GM18873 (cell line): ENCODE data around the gene YBX1.
"Not testable (repeated sequence)": the region's sequence is repeated elsewhere in the genome, so short reads cannot be mapped to it uniquely, and the experiment has no call there.

ENCODE experiments used
- ATAC-seq: cut with Tn5 transposase; IDR thresholded peaks from one replicate; pipeline ENCODE4 v1.9.1; 2021; ENCODE audit warnings: mild to moderate bottlenecking, moderate library complexity, moderate number of reproducible peaks; ENCODE audit not compliant: unreplicated experiment, low FRiP score

YBX1 gene

DNA sequence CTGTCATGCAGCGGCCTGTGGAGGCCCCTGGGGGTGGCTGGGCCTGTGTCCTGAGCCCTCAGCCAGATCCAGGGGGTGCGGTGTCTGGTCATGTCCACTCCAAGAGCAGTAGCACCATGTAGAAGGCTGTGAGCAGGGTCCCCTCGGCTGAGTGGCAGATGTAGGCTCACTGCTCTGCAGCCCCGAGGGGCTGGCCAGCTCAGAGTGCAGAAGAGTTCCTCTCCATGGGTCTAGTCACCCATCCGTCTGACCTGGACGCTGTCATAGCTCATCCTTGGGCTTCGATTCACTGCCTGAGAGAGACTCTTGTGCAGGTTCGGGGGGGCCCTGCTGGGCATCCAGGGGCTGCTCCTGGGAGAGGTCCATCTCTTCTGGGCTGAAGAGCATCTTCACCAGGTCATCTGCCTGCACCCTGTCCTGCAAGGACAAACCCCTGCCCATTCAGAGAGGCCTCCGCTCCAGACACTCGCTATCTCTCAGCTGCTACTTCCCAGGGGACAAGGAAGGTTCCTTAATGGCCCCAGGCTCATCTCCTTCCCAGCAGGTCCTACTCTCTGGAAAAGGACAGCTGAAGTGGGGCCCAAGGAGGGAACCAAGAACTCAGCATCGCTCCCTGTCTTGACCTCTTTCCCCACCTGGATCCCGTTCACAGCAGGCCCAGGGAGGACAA lies 64.4 kb downstream of the YBX1 start:
- ATAC-seq: no peak

DNA sequence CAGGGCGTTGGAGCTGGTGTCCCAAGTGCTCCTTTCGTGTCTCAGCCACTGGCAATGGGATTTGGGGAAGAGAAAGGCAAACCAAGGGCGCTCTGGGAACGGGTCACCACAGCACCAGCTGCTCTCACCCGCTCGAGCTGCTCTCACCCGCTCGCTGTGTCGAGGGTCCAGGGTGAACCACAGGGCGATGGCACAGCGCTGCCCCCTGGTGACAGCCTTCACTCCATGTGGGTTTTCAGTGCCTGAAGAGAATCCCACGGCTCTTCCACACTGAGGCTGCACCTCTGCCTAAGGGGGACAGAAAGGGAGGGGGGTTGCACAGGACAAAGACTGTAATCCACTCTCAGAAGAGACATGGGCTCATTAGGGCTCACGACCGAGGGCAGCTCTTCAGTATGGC lies 64.9 kb downstream of the YBX1 start:
- no peak for ATAC-seq

DNA sequence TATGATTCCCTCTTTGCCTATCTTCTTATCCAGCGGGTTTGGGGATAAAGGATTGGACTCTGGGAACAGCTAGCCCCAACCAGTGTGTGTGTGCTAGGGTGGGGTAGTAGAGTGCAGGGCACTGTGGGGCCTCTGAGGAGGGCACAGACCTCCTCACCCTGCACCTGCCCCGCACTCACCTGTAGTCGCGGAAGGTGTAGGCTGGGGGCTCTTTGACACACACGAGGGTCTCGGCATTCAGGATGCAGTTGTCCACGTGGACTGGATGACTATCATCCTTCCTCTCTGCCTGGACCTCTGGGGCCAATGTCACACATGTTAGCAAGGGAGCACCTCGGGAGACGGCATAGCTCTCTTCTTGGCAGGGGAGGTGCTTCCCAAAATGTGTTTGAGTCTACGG lies 65.8 kb downstream of the YBX1 start:
- no peak for ATAC-seq

DNA sequence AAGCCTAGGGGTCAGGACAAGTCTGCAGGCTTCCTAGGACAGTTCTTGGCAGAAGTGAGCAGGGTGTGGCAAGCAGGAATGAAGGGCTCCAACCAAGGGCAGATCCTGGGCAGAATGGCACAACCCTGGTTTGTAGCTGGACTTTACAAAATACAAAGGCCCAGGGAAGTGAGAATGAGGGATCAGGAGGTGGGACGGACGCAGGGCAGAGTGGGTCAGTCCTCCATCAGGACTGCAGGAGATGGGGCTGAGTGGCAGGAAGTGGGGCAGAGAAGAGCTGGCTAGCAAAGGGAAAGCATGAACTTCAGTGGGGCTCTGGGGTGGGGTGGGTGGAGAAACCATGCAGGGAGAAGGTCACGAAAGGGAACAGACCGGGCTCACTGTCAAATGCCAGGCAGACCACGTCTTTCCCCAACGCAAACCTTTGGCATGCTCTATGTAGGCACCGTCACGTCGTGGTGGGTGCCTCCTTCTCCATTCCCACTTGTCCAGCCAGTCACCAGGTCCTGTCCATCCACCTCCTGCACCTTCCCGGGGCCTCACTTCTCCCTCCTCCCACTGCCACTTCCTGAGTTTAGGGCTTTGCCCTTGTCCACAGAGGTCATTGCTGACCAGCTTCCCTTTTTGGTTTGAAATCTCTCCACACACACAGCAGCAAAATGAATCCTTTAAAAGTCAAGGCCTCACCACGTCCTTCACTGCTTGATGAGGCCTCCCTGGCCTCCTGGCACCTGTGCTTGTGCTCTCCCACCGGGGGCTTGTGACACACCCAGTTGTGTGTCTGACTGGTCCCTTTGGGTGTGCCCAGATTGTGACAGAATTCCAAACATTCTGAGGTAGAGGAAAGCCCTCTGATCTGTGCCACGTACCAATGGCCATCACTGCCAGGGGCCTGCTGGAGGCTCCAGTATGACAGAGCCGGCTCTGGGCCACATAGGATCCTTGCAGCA lies 66.5 kb downstream of the YBX1 start:
- no peak for ATAC-seq

DNA sequence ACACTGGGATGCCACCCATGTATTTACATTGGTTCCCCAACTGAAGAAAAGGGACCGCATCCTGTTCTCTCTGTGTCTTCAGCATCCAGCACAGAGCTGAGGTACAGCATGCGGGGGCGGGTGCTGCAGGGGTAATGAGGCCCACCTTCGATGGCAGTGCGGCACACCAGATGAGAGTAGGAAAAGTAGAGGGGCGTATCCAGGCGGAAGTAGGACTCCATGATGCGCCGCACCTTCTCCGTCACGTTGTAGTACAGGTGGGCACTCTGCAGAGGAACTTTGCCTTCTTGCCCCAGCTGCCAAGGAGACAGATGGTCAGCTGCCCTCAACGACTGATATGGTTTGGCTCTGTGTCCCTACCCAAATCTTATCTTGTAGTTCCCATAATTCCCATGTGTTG lies 67.8 kb downstream of the YBX1 start:
- ATAC-seq: no peak

DNA sequence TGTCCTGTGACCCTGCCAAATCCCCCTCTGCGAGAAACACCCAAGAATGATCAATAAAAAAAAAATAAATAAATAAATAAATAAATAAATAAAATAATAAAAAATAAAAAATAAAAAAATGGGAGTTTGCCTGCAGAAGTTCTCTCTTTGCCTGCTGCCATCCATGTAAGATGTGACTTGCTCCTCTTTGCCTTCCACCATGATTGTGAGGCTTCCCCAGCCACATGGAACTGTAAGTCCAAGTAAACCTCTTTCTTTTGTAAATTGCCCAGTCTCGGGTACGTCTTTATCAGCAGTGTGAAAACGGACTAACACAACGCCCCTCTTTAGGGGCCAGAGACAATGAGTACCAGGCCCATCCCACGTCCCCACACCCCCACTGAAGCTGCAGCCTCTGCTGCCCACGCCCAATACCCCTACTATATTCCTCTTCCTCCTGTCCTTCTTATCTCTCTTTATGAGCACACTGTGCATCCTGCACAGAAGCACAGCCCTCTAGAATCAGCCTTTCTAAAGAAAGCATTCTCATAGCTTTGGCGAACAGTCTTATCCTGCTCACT lies 69.4 kb downstream of the YBX1 start:
- not testable (repeated sequence) for ATAC-seq

DNA sequence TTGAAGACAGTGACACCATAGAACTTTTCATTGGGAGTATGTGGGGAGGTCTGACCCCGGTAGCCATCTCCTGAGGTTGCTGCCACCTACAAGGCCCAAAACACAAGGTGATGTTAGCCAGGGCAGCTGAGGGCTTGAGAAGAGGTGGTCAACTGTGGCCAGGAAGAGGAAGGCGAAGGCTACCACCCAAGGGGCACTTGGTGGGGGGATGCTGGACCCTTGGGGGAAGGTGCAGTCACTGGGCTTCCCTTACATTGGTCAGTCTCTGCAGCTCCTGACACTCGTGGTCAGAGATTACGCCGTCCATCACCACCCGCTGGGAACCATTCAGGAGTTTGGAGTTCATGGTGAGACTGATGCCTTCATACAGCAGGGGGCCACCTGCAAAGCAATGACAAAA lies 70.1 kb downstream of the YBX1 start:
- ATAC-seq: no peak

DNA sequence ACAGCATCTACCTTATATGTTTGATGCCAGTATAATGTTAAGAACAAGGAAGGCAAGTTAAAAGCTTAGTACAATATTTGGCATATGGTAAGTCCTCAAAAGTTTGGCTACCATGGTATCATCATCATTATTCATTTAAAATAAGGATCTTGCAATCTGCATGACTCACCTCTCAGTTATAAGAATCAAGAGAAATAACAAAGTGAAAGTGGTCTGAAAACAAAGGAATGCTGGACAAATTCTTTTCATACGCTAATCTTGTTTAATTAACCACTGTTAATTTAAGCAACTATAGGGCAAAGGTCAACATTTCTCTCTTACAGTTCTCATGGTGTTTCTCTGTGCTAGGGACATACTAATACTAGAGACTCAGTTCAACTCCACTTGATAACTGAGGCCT lies 70.9 kb downstream of the YBX1 start:
- ATAC-seq: no peak
